PFSK-1 (cell line): ENCODE data around the gene EMSY.

Experiments
- REST ChIP-seq, 2 experiments: IDR thresholded peaks; 2 replicates each; pipeline versions ENCODE4 v1.6.1 to v1.8.0; 2011 to 2012; ENCODE audit warnings: low read depth in 2 of 2, low read length in 2 of 2, control low read depth in 1 of 2, inconsistent platforms in 1 of 2, mild to moderate bottlenecking in 1 of 2, moderate library complexity in 1 of 2; ENCODE audit not compliant: insufficient read depth in 1 of 2
- SIN3A ChIP-seq: IDR thresholded peaks from 2 replicates; pipeline ENCODE4 v1.6.1; 2012; ENCODE audit warnings: mild to moderate bottlenecking, low read length, moderate library complexity, borderline replicate concordance; ENCODE audit not compliant: insufficient read depth
- TAF1 ChIP-seq: IDR thresholded peaks from 2 replicates; pipeline ENCODE4 v1.6.1; 2012; ENCODE audit warnings: low read length, control low read depth, borderline replicate concordance; ENCODE audit not compliant: insufficient read depth

DNA sequence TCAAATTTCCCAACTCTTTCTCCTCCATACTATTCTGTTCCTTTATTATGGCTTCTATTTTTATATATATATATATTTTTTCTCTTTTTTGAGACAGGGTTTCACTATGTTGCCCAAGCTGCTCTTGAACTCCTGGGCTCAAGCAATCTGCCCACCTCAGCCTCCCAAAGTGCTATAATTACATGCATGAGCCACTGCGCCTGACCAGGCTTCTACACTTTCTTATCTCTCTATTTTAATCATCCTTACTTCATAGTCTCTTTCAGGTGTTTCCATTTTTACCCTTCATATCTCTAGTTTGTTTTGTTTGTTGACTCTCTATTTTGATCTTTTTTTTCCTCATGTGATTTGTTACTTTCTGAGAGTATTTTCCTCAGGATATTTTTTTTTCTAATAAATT, 43.9 kb upstream of the EMSY start:
- TF ChIP-seq SIN3A (no peak), TAF1 (no peak), REST (IDR thresholded peaks at IDR 0.05; ENCODE audit: insufficient read depth in 1 of 2, low read depth in 2 of 2, low read length in 2 of 2) (no peak)
